Prostate gland (tissue), 2 donors: ENCODE measurements around the gene LIF. TPM values are rescaled to one million over a fixed set of nuclear protein-coding genes. Genes with fewer than 3 reads are reported as not detected.

ENCODE experiments used
- DNase-seq: peaks from one replicate; pipeline ENCODE4 v3.0.0-alpha.2; 2019; ENCODE audit warnings: low spot score
- H3K27ac ChIP-seq, 2 donors: fragments of 200-600 bp; sonication (generic); 2 replicates each; pipeline ENCODE4 v1.5.1; 2017 to 2019
- H3K27me3 ChIP-seq: fragments of 200-600 bp; sonication (generic); replicated peaks from 2 replicates; pipeline ENCODE4 v1.5.1; 2019; ENCODE audit not compliant: insufficient read depth
- H3K36me3 ChIP-seq, 2 donors: fragments of 200-600 bp; sonication (generic); 1 replicate in 1 of 2; 2 replicates in 1 of 2; pipeline versions ENCODE4 v1.5.1 to v1.8.1; 2017 to 2019
- H3K4me1 ChIP-seq: fragments of 200-600 bp; sonication (generic); replicated peaks from 2 replicates; pipeline ENCODE4 v1.5.1; 2019
- H3K4me3 ChIP-seq, 2 donors: fragments of 200-600 bp; sonication (generic); 2 replicates each; pipeline ENCODE4 v1.5.1; 2017 to 2019
- H3K9me3 ChIP-seq: fragments of 200-600 bp; sonication (generic); 2 replicates; pipeline ENCODE4 v1.5.1; 2017
- POLR2A ChIP-seq: fragments of 450-650 bp; IDR thresholded peaks from one replicate; pipeline ENCODE4 v1.6.1; 2016; ENCODE audit warnings: antibody characterized with exemption, mild to moderate bottlenecking
- POLR2AphosphoS5 ChIP-seq: sonication (generic); formaldehyde crosslinking; IDR thresholded peaks from one replicate; pipeline ENCODE4 v1.6.1; 2017; ENCODE audit warnings: antibody characterized with exemption
- WGBS: methylation state at CpG from one replicate; pipeline ENCODE4 v1.1.5; 2018; 5-methylcytosine and 5-hydroxymethylcytosine counted together
- intact Hi-C: fragments of 100-400 bp; cut with DNase I; formaldehyde crosslinking; loops from one replicate; pipeline ENCODE4 v1.14.2; 2022
- total RNA-seq, 2 donors: library from RNA; depleted of rRNA; stranded (reverse); fragments of >200 nt; gene quantifications; one replicate each; pipeline ENCODE4 v1.1.0, GENCODE V29; 2016
- TF ChIP-seq, protein P1 (sequence below), 4 experiments: fragments of 200-600 bp in 2 of 4; fragments of 450-650 bp in 2 of 4; sonication (generic) in 2 of 4; IDR thresholded peaks; 1 replicate in 3 of 4; 2 replicates in 1 of 4; pipeline ENCODE4 v1.5.1; 2016 to 2019; ENCODE audit warnings: antibody characterized with exemption in 4 of 4, mild to moderate bottlenecking in 2 of 4, moderate library complexity in 2 of 4

LIF gene
- total RNA-seq, 2 donors from 2014 or later: 0.40 to 0.59 TPM

DNA sequence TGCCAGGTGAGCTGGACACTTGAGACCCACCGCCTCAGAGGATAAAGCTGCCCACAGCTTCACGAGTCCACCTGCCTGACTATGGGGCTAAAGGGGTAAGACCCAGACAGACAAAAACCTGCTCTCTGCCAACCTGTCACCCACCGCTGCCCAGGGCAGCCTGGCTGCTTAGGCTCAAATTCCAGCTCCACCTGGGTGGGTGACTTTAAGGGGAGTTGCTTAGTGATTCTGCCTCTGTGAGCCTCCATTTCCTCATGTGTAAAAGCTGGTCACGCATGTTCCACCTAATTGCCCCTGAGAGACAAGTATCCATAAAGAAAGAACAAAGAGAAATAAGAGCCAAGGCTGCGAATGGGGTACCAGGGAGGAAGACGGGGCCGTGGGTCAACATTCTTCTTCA lies 46.5 kb upstream of the LIF start:
- H3K27ac ChIP-seq: peak overlapping the region; percentile 88 to 95
- H3K4me3 ChIP-seq: no peak overlapping the region
- WGBS: 91% methylated on average over 7 of the region's 7 CpGs
- peaks cover 31% of the 10 kb centered on the region for H3K4me1 ChIP-seq
- peaks cover 5 to 7% of the 10 kb centered on the region in 2 donors for H3K36me3 ChIP-seq
- TF ChIP-seq POLR2AphosphoS5: no peak
- DNase-seq: no peak
- no peaks in the 10 kb centered on the region for H3K9me3 ChIP-seq
- intact Hi-C loops: no loop called here
- no peaks in the 10 kb centered on the region for H3K27me3 ChIP-seq

DNA sequence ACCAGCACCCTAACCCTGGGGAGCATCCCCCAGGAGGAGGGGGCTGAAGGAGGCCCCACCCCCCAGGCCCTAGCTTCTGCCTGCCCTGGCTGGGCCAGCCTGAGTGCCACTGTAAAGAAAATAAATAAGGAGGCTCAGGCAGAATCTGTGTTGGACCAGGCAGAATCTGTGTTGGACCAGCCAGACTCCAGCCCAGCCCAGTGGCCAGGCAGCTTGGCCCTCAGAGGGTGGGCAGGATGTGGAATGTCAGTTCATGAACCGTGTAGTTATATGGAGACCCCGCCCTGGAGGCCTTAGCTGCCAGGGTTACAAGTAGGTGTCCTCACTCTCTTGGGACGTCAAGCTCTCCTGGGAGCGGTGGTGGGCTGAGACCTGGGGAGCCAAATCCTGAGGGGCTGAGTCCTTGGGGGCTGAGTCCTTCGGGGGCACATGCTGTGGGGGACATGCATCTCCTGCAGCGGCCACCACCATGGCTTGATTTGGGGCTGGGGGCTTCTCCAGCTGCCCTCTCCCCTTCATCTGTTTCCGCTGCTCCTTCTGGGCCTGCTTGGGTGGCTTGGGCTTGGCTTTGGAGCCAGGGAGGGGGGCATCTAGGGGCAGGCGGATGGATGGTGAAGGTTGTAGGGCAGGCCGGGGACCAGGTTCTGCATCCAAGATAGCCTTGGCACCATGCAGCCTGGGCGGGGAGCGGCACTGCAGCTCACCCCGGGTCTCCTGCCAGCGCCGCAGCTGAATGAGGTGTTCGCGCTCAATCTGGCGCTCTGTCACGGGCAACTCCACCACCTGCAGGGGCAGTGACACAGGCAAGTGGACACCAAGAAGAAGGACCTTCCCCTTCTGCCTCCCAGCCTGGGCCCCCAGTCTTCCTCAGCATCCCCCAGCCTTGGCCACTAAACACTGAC lies 45.8 kb upstream of the LIF start:
- no peak for TF ChIP-seq POLR2AphosphoS5
- TF ChIP-seq POLR2A: no peak
- TF ChIP-seq, protein P1, sequence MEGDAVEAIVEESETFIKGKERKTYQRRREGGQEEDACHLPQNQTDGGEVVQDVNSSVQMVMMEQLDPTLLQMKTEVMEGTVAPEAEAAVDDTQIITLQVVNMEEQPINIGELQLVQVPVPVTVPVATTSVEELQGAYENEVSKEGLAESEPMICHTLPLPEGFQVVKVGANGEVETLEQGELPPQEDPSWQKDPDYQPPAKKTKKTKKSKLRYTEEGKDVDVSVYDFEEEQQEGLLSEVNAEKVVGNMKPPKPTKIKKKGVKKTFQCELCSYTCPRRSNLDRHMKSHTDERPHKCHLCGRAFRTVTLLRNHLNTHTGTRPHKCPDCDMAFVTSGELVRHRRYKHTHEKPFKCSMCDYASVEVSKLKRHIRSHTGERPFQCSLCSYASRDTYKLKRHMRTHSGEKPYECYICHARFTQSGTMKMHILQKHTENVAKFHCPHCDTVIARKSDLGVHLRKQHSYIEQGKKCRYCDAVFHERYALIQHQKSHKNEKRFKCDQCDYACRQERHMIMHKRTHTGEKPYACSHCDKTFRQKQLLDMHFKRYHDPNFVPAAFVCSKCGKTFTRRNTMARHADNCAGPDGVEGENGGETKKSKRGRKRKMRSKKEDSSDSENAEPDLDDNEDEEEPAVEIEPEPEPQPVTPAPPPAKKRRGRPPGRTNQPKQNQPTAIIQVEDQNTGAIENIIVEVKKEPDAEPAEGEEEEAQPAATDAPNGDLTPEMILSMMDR (IDR thresholded peaks at IDR 0.05): no peak
- no peak for DNase-seq
- Histone ChIP-seq H3K4me3 (no peak overlapping the region), H3K27me3 (no peaks in the 10 kb centered on the region), H3K4me1 (peaks cover 24% of the 10 kb centered on the region), H3K27ac (peak overlapping the region; percentile 88 to 95), H3K36me3 (peaks cover 5 to 7% of the 10 kb centered on the region in 2 donors), H3K9me3 (no peaks in the 10 kb centered on the region)
- intact Hi-C loops: no loop called here
- WGBS: 74% methylated on average over 17 of the region's 18 CpGs

GRCh38 chr22:30291058-30291892 lies 44.7 kb upstream of the LIF start:
- peaks cover 5 to 7% of the 10 kb centered on the region in 2 donors for H3K36me3 ChIP-seq

GRCh38 chr22:30290342-30291057 lies 43.9 kb upstream of the LIF start:
- Histone ChIP-seq H3K36me3 (peaks cover 1 to 5% of the 10 kb centered on the region in 2 donors), H3K9me3 (no peaks in the 10 kb centered on the region), H3K27ac (peak overlapping the region; percentile 88 to 95), H3K4me1 (peaks cover 21% of the 10 kb centered on the region), H3K27me3 (no peaks in the 10 kb centered on the region), H3K4me3 (peak overlapping the region; percentile 51 to 89)
- TF ChIP-seq POLR2AphosphoS5: no peak
- DNase-seq: peak; percentile 70
- intact Hi-C loops: loop anchor here (2.0 kb wide), 1 partner anchor 20 kb away; no protein-coding TSS in a partner anchor
- 15% methylated on average over 2 of the region's 3 CpGs for WGBS

More at GRCh38 chr22:30291058-30291892, 44.7 kb upstream of the LIF start:
- DNase-seq: peak; percentile 93
- TF ChIP-seq, protein P1 (IDR thresholded peaks at IDR 0.05): peak in 1 of 4 experiments; percentile 32
- TF ChIP-seq POLR2AphosphoS5 (peak; percentile 97), POLR2A (peak; percentile 29)
- WGBS: 34% methylated on average over 13 of the region's 13 CpGs
- intact Hi-C loops: loop anchor here (2.0 kb wide), 1 partner anchor 20 kb away; no protein-coding TSS in a partner anchor
- Histone ChIP-seq H3K27me3 (no peaks in the 10 kb centered on the region), H3K4me3 (no peak overlapping the region), H3K4me1 (peaks cover 21% of the 10 kb centered on the region), H3K9me3 (no peaks in the 10 kb centered on the region), H3K27ac (peak overlapping the region; percentile 88 to 95)

DNA sequence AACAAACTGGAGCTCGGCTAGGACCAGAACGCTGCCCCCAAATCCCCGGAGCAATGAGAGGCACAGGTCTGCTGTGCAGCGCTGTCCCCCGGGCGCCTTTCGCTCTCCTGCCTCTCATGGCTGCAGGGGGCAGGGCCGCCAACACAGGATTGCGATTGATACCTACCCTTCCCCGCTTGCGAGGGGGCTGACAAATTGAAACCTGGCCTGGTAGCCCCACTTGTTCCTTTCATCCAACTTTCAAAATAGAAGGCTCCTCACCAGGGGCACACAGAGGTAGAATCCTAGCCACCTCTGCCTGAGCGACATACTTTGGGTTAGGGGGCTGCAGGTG lies 43.4 kb upstream of the LIF start:
- TF ChIP-seq, protein P1 (IDR thresholded peaks at IDR 0.05): peak in 1 of 4 experiments; percentile 13
- TF ChIP-seq POLR2A (no peak), POLR2AphosphoS5 (no peak)
- 10% methylated on average over 12 of the region's 12 CpGs for WGBS
- Histone ChIP-seq H3K4me1 (peaks cover 21% of the 10 kb centered on the region), H3K4me3 (peak overlapping the region; percentile 51 to 89), H3K27me3 (no peaks in the 10 kb centered on the region), H3K27ac (peak overlapping the region; percentile 88 to 95), H3K9me3 (no peaks in the 10 kb centered on the region), H3K36me3 (peaks cover 0 to 10% of the 10 kb centered on the region in 2 donors)
- intact Hi-C loops: loop anchor here (2.0 kb wide), 3 partner anchors 21 to 67 kb away; partner anchors contain the start of genes CCDC157, SF3A1 and TBC1D10A
- no peak for DNase-seq
